Measurements from ENCODE around the gene FARP1. TPM values are rescaled to one million over a fixed set of nuclear protein-coding genes. Genes with fewer than 3 reads are reported as not detected.
A peak's percentile ranks its signal among the peaks of the same experiment; 100 is the strongest.

The FARP1 gene
- total RNA-seq, 1 donor from 2014 or later: 278 TPM

DNA sequence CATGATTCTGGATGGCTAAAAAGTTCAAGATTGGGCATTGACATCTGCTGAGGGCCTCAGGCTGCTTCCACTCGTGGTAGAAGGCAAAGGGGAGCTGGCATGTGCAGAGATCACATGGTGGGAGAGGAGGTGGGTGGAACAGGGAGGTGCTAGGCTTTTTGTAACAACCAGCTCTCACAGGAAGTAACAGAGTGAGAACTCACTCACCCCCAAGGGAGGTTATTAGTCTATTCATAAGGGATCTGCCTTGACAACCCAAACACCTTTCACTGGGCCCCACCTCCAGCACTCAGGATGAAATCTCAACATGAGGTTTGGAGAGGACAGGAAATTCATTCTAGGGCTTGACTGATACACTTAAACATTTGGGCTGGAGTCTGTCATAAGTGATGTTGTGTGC lies 231.9 kb downstream of the FARP1 start:
- TF ChIP-seq, protein P1, sequence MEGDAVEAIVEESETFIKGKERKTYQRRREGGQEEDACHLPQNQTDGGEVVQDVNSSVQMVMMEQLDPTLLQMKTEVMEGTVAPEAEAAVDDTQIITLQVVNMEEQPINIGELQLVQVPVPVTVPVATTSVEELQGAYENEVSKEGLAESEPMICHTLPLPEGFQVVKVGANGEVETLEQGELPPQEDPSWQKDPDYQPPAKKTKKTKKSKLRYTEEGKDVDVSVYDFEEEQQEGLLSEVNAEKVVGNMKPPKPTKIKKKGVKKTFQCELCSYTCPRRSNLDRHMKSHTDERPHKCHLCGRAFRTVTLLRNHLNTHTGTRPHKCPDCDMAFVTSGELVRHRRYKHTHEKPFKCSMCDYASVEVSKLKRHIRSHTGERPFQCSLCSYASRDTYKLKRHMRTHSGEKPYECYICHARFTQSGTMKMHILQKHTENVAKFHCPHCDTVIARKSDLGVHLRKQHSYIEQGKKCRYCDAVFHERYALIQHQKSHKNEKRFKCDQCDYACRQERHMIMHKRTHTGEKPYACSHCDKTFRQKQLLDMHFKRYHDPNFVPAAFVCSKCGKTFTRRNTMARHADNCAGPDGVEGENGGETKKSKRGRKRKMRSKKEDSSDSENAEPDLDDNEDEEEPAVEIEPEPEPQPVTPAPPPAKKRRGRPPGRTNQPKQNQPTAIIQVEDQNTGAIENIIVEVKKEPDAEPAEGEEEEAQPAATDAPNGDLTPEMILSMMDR (IDR thresholded peaks at IDR 0.05; ENCODE audit: unreplicated experiment): no peak
- Mint-ChIP-seq H3K27me3 (no peaks in the 10 kb centered on the region), H3K4me1 (ENCODE audit: low read depth) (peaks cover 5% of the 10 kb centered on the region), H3K27ac (no peak overlapping the region), H3K9me3 (ENCODE audit: low read depth) (peaks cover 5% of the 10 kb centered on the region), H3K36me3 (ENCODE audit: insufficient read depth) (peaks cover 47% of the 10 kb centered on the region), H3K4me3 (ENCODE audit: low read depth) (no peak overlapping the region)
- no peak for DNase-seq (ENCODE audit: low spot score, unreplicated experiment)

DNA sequence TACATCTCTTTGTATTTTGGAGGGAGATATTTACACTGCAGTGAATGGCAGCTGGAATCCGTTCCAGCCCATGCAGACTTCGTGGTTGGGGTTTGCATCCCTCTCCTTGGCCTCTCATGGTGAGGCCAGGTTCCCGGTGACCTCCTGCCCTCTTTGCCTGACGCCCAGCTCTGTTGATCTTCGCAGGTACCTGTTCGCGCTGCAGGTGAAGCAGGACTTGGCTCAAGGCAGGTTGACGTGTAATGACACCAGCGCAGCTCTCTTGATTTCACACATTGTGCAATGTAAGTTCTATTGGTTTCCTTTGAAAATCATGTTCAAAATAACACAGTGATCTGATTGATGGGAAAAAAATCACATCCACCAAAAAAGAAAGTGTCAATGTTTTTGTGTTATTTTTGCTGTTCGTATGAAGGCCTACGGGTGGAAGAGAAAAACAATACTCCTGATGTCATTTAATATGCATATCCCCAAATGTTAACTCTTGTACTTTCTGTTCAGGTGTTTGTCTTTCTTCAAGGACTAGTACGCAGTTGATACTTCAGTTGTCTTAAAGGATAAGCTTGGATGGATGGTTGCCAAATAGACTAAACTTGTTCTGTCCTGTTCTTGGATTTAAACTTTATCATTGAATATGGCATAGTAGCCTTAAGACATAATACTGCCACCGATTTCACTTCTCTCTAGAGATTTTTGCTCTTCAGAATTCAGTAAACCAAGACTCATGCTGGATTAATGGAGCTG lies 234.9 kb downstream of the FARP1 start:
- H3K9me3 Mint-ChIP-seq (ENCODE audit: low read depth): peaks cover 5% of the 10 kb centered on the region
- H3K36me3 Mint-ChIP-seq (ENCODE audit: insufficient read depth): peaks cover 46% of the 10 kb centered on the region
- DNase-seq (ENCODE audit: low spot score, unreplicated experiment): no peak
- peaks cover 1% of the 10 kb centered on the region for H3K4me1 Mint-ChIP-seq (ENCODE audit: low read depth)
- peak overlapping the region; percentile 74 for H3K27ac Mint-ChIP-seq
- no peak overlapping the region for H3K4me3 Mint-ChIP-seq (ENCODE audit: low read depth)
- TF ChIP-seq, protein P1 (IDR thresholded peaks at IDR 0.05; ENCODE audit: unreplicated experiment): no peak
- no peaks in the 10 kb centered on the region for H3K27me3 Mint-ChIP-seq

DNA sequence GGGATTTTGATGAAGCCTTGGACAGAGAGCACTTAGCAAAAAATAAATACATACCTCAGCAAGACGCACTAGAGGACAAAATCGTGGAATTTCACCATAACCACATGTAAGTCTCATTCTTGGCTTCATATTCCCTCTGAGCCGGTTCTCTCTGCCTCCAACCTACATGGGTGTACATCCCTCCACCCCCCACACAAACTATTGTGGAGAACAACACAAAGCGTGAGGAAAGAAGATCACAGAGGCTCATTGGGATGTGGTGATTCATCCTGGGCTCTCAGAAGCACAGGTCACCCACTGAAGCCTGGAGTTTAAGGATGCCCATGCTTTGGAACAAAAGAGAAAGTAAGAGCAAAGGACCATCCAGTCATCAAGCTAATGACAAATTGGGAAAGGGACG lies 241.8 kb downstream of the FARP1 start:
- H3K27ac Mint-ChIP-seq: peak overlapping the region; percentile 34
- no peak for DNase-seq (ENCODE audit: low spot score, unreplicated experiment)
- no peaks in the 10 kb centered on the region for H3K9me3 Mint-ChIP-seq (ENCODE audit: low read depth)
- no peaks in the 10 kb centered on the region for H3K27me3 Mint-ChIP-seq
- H3K4me3 Mint-ChIP-seq (ENCODE audit: low read depth): no peak overlapping the region
- peaks cover 42% of the 10 kb centered on the region for H3K36me3 Mint-ChIP-seq (ENCODE audit: insufficient read depth)
- TF ChIP-seq, protein P1 (IDR thresholded peaks at IDR 0.05; ENCODE audit: unreplicated experiment): no peak
- H3K4me1 Mint-ChIP-seq (ENCODE audit: low read depth): peaks cover 29% of the 10 kb centered on the region

DNA sequence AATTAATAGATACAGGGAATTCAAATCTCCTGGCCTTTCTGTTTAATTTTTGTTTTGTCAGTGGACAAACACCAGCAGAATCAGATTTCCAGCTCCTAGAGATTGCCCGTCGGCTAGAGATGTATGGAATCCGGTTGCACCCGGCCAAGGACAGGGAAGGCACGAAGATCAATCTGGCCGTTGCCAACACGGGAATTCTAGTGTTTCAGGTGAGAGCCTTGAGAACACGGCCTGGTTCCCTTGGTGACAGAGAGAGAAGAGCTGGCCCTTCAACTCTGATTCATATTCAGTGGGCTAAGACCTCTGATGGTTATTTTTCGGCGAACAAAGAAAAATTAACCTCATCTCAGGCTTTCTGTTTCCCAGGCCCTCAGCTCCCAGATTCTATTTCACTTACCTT lies 242.7 kb downstream of the FARP1 start:
- Mint-ChIP-seq H3K27ac (peak overlapping the region; percentile 81), H3K4me3 (ENCODE audit: low read depth) (no peak overlapping the region), H3K36me3 (ENCODE audit: insufficient read depth) (peaks cover 48% of the 10 kb centered on the region), H3K9me3 (ENCODE audit: low read depth) (no peaks in the 10 kb centered on the region), H3K4me1 (ENCODE audit: low read depth) (peaks cover 29% of the 10 kb centered on the region), H3K27me3 (no peaks in the 10 kb centered on the region)
- TF ChIP-seq, protein P1 (IDR thresholded peaks at IDR 0.05; ENCODE audit: unreplicated experiment): no peak
- no peak for DNase-seq (ENCODE audit: low spot score, unreplicated experiment)

DNA sequence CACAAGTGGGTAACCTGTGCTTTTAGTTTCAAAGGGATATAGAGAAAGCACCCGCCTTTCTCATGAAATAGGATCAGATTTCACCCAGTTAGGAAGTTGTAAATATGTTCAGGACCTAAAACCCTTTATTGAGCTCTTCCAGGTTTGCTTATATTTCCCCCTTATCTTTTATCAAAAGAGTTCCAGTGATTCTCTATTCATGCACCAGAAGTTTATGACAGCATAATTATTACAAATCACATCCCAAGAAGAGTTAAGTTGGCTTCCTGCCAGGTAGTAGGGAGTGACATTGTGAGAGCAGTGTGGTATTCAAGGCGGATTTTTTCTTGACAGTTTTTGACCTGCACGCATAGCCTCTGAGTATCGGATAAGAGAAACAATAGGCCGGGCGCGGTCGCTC lies 243.7 kb downstream of the FARP1 start:
- no peaks in the 10 kb centered on the region for H3K9me3 Mint-ChIP-seq (ENCODE audit: low read depth)
- TF ChIP-seq, protein P1 (IDR thresholded peaks at IDR 0.05; ENCODE audit: unreplicated experiment): no peak
- peaks cover 29% of the 10 kb centered on the region for H3K4me1 Mint-ChIP-seq (ENCODE audit: low read depth)
- H3K4me3 Mint-ChIP-seq (ENCODE audit: low read depth): no peak overlapping the region
- no peaks in the 10 kb centered on the region for H3K27me3 Mint-ChIP-seq
- H3K27ac Mint-ChIP-seq: peak overlapping the region; percentile 73
- H3K36me3 Mint-ChIP-seq (ENCODE audit: insufficient read depth): peaks cover 47% of the 10 kb centered on the region
- no peak for DNase-seq (ENCODE audit: low spot score, unreplicated experiment)
